Loucy (cell line): ENCODE results near the gene ZNF236.

ENCODE experiments used
- CTCF ChIP-seq: fragments of 200-600 bp; sonication (generic); conservative IDR thresholded peaks from 2 replicates; pipeline ENCODE4 v1.5.1; 2014; ENCODE audit warnings: mild to moderate bottlenecking, antibody characterized with exemption, low read length
- EZH2phosphoT487 ChIP-seq: fragments of 200-600 bp; IDR thresholded peaks from 2 replicates; pipeline ENCODE4 v1.6.1; 2018; ENCODE audit warnings: antibody characterized with exemption, mild to moderate bottlenecking, moderate library complexity, borderline replicate concordance

- TF ChIP-seq CTCF (no peak), EZH2phosphoT487 (no peak)
These were observed 133.3 kb downstream of the ZNF236 start for GRCh38 chr18:76955524-76956170.
